Astrocyte of the cerebellum (primary cell): ENCODE results near the gene ITSN2.
"Not testable (repeated sequence)": the region's sequence is repeated elsewhere in the genome, so short reads cannot be mapped to it uniquely, and the experiment has no call there.

Source experiments
- DNase-seq: peaks from one replicate; pipeline ENCODE4 v3.0.0-alpha.2; 2011; ENCODE audit warnings: low read depth
- H3K4me3 ChIP-seq: 2 replicates; pipeline ENCODE4 v1.5.1; 2011; ENCODE audit warnings: mild to moderate bottlenecking, low read depth, low read length, moderate library complexity
- in situ Hi-C: cut with HindIII; loops from 2 replicates; pipeline ENCODE4 v1.10.0; 2017; ENCODE audit warnings: low sequenced_read_pairs
- TF ChIP-seq, protein P1 (sequence below): IDR thresholded peaks from 2 replicates; pipeline ENCODE4 v1.5.1; 2012; ENCODE audit warnings: low read length, low read depth, moderate library complexity, mild to moderate bottlenecking; ENCODE audit errors: missing control alignments

Gene ITSN2

DNA sequence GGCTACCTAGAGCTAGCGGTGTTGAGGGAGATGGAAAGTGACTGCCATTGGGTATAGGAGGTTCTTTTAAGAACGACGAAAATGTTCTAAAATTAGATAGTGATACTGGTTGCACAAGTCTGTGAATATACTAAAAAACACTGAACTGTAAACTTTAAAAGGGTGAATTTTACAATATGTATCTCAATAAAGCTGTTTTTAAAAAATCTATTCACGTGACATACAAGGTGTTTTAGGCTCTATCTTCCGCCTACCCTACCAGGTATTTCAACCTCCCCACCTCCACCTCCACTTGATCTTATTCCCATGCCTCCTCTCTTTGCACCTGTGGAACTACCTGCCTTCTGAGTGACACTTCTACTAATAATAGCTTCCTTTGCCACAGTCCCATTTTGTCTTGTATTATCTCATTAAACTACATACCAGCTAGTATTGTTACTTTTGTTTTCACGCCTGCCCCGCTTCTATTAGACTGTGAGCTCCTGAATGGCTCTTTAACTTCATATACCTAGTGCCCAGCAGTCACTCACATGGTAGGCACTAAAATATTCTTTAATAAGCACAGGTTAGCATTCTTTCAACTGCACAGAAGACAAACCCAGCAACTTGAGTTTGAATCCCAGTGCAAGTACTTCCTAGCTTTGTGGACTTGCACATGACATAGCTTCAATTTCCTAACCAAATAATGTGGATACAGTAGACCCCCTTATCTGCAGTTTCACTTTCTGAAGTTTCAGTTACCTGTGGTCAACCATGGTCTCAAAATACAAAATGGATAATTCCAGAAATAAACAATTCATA, 9.3 kb downstream of the ITSN2 start:
- TF ChIP-seq, protein P1, sequence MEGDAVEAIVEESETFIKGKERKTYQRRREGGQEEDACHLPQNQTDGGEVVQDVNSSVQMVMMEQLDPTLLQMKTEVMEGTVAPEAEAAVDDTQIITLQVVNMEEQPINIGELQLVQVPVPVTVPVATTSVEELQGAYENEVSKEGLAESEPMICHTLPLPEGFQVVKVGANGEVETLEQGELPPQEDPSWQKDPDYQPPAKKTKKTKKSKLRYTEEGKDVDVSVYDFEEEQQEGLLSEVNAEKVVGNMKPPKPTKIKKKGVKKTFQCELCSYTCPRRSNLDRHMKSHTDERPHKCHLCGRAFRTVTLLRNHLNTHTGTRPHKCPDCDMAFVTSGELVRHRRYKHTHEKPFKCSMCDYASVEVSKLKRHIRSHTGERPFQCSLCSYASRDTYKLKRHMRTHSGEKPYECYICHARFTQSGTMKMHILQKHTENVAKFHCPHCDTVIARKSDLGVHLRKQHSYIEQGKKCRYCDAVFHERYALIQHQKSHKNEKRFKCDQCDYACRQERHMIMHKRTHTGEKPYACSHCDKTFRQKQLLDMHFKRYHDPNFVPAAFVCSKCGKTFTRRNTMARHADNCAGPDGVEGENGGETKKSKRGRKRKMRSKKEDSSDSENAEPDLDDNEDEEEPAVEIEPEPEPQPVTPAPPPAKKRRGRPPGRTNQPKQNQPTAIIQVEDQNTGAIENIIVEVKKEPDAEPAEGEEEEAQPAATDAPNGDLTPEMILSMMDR: no peak
- no peak overlapping the region for H3K4me3 ChIP-seq
- DNase-seq: no peak
- in situ Hi-C loops: no loop called here

DNA sequence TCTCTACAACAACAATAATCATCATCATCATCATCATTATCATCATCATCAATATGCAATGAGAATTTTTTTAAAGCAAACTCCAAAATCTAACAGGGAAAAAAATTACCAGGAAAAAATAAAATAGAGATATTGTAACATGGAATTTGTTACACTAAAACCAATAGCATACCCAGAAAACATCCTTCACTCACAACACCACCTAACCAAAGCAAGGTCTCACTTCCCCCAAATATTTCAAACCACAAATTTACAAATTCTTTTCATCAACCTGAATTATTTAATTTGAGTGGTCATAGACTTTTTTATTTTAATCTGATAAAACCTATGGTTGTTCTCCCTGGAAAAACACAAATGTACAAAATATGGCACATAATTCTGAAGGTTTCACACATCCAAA, 11.2 kb downstream of the ITSN2 start:
- in situ Hi-C loops: no loop called here
- no peak for DNase-seq
- TF ChIP-seq, protein P1: no peak
- no peak overlapping the region for H3K4me3 ChIP-seq

DNA sequence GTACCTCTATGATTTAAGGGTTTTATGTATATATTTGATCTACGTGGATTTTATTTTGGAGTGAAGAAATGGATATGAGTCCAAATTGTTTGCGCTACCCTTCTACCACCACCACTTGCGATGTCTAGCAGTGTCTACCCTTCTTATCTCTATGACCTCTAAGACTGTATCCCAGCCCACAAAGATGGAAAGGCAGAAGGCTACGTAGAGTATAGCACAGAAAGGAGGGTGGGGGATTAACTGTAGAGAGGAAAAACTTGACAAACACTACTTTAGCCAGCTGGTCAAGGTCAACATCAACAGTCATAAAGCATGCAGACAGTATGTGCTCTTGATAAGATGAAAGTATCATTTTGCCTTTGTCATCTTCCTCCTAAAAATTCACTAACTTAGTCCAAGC, 14.4 kb downstream of the ITSN2 start:
- TF ChIP-seq, protein P1: no peak
- no peak for DNase-seq
- in situ Hi-C loops: no loop called here
- no peak overlapping the region for H3K4me3 ChIP-seq

DNA sequence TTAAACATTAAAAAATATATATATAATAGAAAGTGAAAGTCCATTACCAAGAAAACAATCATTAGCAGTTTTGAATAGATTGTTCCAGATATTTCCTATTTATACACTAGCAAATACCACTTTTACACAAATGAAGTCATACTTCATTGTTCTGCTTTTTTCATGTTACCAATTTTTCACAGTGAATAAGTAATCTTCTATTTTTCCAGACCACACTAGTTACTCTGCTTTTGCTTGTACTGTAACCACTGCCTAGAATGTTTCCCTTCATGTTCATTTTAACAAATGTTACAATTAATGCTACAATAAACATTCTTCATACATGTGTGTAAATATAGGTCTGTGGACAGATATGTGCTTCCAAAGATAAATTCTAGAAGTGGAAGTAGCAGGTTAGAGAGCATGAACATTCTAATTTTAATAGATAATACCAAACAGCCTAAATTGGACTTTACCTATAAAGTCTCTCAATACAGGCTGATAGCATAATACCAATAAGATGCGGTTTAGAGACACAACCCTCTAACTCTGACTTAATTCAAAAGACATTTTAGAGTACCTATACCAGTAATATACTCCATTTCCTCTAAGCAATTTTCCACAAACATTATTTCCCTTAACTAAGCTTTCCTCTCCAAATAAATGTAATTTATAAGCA, 17.0 kb downstream of the ITSN2 start:
- TF ChIP-seq, protein P1: no peak
- in situ Hi-C loops: no loop called here
- no peak for DNase-seq
- no peak overlapping the region for H3K4me3 ChIP-seq

DNA sequence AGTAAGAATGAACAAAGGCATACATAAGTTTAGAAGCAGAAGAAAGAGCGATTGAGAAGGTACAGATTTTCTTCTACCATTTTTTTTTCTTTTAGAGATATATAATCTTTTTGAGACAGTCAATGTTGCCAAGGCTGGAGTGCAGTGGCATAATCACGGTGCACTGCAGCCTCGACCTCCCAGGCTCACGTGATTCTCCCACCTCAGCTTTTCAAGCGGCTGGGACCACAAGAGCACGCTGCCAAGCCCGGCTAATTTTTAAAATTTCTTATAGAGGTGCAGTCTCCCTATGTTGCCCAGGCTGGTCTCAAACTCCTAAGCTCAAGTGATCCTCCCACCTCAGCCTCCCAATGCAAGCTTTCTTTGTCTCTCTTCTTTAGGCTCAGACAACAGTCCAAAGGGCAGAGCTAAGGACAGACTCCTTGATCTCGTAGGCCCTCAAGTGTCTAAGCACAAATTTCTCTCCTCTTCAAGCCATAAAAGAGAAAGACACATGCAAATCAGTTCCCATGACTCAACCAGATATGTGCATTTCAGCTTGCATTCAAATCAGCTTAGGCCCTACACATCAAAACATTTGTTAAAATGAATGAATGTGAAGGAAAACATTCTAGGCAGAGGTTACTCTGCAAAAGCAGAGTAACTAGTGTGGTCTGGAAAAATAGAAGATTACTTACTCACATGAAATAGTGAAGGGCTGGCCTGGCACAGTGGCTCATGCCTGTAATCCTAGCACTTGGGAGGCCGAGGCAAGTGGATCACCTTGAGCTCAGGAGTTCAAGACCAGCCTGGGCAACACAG, 18.0 kb downstream of the ITSN2 start:
- no peak for DNase-seq
- TF ChIP-seq, protein P1: no peak
- H3K4me3 ChIP-seq: no peak overlapping the region
- in situ Hi-C loops: no loop called here

DNA sequence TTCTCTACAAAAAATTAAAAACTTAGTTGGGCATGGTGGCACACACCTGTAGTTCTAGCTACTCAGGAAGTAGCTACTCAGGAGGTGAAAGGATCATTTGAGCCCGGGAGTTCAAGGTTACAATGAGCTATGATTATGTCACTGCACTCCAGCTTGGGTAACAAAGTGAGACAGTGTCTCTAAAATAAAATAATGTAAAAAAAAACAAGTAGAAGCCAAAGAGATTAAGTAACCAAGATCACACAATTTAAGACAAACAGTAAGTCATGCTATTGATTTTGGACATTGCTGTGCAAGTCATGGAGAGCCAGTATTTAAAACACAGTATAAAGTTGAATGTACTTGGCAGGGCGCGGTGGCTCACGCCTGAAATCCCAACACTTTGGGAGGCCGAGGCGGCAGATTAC, 20.5 kb downstream of the ITSN2 start:
- TF ChIP-seq, protein P1: no peak
- in situ Hi-C loops: no loop called here
- no peak overlapping the region for H3K4me3 ChIP-seq

DNA sequence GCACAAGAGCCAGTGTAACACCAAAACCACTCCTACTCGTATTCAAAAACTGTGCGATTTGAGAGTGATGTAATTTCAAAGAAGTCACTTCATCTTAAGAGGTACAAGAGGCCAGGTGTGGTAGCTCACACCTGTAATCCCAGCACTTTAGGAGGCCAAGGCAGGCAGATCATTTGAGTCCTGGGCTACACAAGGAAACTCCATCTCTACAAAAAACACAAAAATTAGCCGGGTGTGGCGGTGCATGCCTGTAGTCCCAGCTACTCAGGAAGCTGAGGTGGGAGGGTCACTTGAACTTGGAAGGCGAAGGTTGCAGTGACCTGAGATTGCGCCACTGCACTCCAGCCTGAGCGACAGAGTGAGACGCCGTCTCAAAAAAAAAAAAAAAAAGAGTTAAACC, 21.2 kb downstream of the ITSN2 start:
- in situ Hi-C loops, DNase-seq, H3K4me3 ChIP-seq: not testable (repeated sequence)

More for the DNA sequence above, 20.5 kb downstream of the ITSN2 start:
- no peak for DNase-seq
